ENCODE results near the gene RBM7. TPM values are rescaled to one million over a fixed set of nuclear protein-coding genes. Genes with fewer than 3 reads are reported as not detected.

RBM7 gene, protein sequence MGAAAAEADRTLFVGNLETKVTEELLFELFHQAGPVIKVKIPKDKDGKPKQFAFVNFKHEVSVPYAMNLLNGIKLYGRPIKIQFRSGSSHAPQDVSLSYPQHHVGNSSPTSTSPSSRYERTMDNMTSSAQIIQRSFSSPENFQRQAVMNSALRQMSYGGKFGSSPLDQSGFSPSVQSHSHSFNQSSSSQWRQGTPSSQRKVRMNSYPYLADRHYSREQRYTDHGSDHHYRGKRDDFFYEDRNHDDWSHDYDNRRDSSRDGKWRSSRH
- 25.3 and 31.4 TPM in 2 replicates for total RNA-seq

DNA sequence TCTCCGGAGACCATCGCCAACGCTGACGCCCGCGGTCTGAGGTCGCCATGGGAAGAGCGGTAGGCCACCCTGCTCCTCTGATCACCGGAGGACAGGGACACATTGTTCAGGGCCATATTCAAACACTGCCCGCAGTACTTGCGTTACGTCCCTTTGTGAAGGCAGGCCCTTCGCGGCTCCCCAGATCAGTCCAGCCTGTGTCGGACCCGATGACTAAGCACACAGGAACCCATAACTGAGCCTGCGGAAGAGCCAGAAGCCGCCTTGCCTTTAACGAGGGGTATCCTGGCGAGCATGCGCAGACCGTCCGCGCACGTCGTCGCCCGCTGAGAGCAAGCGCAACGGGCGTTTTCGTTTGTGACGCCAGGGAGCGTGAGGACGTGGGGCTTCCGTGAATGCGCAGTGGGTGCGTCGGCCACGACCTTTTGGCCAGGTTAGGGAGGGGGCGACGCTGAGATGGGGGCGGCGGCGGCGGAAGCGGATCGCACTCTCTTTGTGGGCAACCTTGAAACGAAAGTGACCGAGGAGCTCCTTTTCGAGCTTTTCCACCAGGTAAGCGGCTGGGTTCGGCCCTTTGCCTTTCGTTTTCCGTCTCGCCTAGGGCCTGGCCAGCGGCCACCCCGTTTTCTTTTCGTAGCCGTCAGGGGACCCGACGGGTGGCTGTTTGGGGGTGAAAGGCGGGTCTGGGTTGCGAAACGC, at the start of gene RBM7, which contains the start of gene C11orf71:
Gene RBM7 (plus strand): TSS at position 451 of the 699 bp plus-strand sequence. CDS start 6 bp downstream, at position 457.
Gene C11orf71 (minus strand): TSS at position 296 of the 699 bp plus-strand sequence. CDS start 180 bp downstream, at position 116.

GRCh38 chr11:114439229-114440120, 39.0 kb downstream of the RBM7 start, which contains the start of gene REXO2:
Gene REXO2 (plus strand): TSS chr11:114439467. CDS start chr11:114439529, 62 bp downstream.

Other genes with a start within 250 kb of the RBM7 start
- gene NNMT, start 104.3 kb upstream of the RBM7 start, total RNA-seq: 292 and 504 TPM in 2 replicates
- gene C11orf71, start 155 bp upstream of the RBM7 start, total RNA-seq: 4.0 and 7.3 TPM in 2 replicates
- 103 and 231 TPM in 2 replicates for gene REXO2, start 38.8 kb downstream of the RBM7 start, total RNA-seq
- not detected in 2 replicates for gene NXPE1, start 159.2 kb downstream of the RBM7 start, total RNA-seq
- not detected in 2 replicates for gene NXPE4, start 195.1 kb downstream of the RBM7 start, total RNA-seq

All from epithelial cell of alveolus of lung (primary cell).